ENCODE measurements around the gene DNAJC17.

DNA sequence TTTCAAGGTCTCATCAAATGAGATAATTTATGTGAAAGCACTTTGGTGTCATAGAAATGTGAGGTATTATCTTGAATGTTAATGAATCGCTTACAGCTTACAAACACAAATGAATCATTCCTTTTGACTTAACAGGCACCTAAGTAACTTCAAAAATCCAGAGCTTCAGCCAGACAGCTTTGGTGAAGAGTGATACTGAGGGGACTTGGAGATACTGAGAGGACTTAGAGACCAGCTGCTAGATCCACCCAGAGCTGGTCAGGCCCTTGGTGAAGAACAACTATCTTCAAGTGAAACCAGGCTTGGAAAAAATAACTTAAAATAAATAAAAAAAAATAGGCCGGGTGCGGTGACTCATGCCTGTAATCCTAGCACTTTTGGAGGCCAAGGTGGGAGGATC, 16.6 kb downstream of the DNAJC17 start:
- TF ChIP-seq, protein P1, sequence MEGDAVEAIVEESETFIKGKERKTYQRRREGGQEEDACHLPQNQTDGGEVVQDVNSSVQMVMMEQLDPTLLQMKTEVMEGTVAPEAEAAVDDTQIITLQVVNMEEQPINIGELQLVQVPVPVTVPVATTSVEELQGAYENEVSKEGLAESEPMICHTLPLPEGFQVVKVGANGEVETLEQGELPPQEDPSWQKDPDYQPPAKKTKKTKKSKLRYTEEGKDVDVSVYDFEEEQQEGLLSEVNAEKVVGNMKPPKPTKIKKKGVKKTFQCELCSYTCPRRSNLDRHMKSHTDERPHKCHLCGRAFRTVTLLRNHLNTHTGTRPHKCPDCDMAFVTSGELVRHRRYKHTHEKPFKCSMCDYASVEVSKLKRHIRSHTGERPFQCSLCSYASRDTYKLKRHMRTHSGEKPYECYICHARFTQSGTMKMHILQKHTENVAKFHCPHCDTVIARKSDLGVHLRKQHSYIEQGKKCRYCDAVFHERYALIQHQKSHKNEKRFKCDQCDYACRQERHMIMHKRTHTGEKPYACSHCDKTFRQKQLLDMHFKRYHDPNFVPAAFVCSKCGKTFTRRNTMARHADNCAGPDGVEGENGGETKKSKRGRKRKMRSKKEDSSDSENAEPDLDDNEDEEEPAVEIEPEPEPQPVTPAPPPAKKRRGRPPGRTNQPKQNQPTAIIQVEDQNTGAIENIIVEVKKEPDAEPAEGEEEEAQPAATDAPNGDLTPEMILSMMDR (IDR thresholded peaks at IDR 0.05): no peak
- TF ChIP-seq, protein P2, sequence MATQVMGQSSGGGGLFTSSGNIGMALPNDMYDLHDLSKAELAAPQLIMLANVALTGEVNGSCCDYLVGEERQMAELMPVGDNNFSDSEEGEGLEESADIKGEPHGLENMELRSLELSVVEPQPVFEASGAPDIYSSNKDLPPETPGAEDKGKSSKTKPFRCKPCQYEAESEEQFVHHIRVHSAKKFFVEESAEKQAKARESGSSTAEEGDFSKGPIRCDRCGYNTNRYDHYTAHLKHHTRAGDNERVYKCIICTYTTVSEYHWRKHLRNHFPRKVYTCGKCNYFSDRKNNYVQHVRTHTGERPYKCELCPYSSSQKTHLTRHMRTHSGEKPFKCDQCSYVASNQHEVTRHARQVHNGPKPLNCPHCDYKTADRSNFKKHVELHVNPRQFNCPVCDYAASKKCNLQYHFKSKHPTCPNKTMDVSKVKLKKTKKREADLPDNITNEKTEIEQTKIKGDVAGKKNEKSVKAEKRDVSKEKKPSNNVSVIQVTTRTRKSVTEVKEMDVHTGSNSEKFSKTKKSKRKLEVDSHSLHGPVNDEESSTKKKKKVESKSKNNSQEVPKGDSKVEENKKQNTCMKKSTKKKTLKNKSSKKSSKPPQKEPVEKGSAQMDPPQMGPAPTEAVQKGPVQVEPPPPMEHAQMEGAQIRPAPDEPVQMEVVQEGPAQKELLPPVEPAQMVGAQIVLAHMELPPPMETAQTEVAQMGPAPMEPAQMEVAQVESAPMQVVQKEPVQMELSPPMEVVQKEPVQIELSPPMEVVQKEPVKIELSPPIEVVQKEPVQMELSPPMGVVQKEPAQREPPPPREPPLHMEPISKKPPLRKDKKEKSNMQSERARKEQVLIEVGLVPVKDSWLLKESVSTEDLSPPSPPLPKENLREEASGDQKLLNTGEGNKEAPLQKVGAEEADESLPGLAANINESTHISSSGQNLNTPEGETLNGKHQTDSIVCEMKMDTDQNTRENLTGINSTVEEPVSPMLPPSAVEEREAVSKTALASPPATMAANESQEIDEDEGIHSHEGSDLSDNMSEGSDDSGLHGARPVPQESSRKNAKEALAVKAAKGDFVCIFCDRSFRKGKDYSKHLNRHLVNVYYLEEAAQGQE (IDR thresholded peaks at IDR 0.05; ENCODE audit: insufficient read depth in 1 of 2, low read depth in 2 of 2, low read length in 1 of 2): no peak
- TF ChIP-seq POLR2AphosphoS5 (IDR thresholded peaks at IDR 0.05; ENCODE audit: low read depth, low read length) (no peak), TCF7L2 (IDR thresholded peaks at IDR 0.05; ENCODE audit: low read depth, low read length) (no peak)
